Measurements from ENCODE around the gene OVAAL.

DNA sequence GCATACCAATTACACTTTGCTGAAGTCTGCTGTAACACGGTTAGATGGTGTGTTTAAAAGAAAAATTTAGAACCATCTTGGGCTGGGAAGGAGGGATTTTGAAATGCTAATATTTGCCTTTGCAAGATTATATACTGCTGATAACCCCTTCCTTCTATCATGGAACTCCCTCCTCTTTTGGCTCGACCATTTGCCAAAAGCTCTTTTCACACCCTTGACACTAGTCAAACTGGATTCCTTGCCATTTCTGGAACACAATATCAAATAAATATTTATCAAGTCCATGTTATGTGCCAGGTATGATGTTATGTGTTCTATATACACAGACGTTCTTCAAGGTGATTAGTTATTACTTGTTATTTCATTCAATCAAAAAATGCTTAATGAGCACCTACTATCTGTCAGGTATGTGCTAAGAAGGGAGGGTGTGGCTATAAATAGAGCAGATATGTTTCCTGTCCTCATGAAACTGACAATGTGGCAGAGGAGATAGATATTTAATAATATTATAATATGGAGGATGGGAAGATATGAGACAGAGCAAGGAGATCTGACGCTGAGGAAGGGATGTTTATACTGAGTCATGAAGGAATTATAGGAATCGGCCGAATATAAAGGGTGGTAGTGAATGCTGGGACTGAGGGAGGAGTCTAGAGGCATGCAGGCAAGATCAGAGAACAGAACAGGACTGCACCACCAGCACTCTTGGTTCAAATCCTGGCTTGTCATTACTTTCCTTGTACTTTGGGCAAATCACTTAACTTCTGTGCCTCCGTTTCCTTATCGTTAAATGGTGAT lies 56.9 kb downstream of the OVAAL start:
- TF ChIP-seq CTBP1 (IDR thresholded peaks at IDR 0.05; ENCODE audit: borderline replicate concordance), result no peak
- TF ChIP-seq SP1 (IDR thresholded peaks at IDR 0.05), result no peak
- TF ChIP-seq ARNT (IDR thresholded peaks at IDR 0.05), result no peak
- no peak for TF ChIP-seq BHLHE40 (IDR thresholded peaks at IDR 0.05; ENCODE audit: borderline replicate concordance)
- TF ChIP-seq TARDBP (IDR thresholded peaks at IDR 0.05), result no peak
- no peak for TF ChIP-seq SUZ12 (IDR thresholded peaks at IDR 0.05)
- no peak for TF ChIP-seq L3MBTL2 (conservative IDR thresholded peaks at IDR 0.05)
- TF ChIP-seq HDGF (IDR thresholded peaks at IDR 0.05; ENCODE audit: borderline replicate concordance), result no peak
- TF ChIP-seq ZNF384 (IDR thresholded peaks at IDR 0.05), result no peak
- no peak for TF ChIP-seq FOXM1 (IDR thresholded peaks at IDR 0.05; ENCODE audit: borderline replicate concordance)
- TF ChIP-seq FOXA1 (IDR thresholded peaks at IDR 0.05), result no peak
- TF ChIP-seq ELF4 (IDR thresholded peaks at IDR 0.05), result no peak
- no peak for TF ChIP-seq FOXK2 (IDR thresholded peaks at IDR 0.05)
- TF ChIP-seq, protein P1, sequence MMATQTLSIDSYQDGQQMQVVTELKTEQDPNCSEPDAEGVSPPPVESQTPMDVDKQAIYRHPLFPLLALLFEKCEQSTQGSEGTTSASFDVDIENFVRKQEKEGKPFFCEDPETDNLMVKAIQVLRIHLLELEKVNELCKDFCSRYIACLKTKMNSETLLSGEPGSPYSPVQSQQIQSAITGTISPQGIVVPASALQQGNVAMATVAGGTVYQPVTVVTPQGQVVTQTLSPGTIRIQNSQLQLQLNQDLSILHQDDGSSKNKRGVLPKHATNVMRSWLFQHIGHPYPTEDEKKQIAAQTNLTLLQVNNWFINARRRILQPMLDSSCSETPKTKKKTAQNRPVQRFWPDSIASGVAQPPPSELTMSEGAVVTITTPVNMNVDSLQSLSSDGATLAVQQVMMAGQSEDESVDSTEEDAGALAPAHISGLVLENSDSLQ (IDR thresholded peaks at IDR 0.05), result no peak
